ENCODE measurements around the gene RNASE13.

Gene RNASE13

DNA sequence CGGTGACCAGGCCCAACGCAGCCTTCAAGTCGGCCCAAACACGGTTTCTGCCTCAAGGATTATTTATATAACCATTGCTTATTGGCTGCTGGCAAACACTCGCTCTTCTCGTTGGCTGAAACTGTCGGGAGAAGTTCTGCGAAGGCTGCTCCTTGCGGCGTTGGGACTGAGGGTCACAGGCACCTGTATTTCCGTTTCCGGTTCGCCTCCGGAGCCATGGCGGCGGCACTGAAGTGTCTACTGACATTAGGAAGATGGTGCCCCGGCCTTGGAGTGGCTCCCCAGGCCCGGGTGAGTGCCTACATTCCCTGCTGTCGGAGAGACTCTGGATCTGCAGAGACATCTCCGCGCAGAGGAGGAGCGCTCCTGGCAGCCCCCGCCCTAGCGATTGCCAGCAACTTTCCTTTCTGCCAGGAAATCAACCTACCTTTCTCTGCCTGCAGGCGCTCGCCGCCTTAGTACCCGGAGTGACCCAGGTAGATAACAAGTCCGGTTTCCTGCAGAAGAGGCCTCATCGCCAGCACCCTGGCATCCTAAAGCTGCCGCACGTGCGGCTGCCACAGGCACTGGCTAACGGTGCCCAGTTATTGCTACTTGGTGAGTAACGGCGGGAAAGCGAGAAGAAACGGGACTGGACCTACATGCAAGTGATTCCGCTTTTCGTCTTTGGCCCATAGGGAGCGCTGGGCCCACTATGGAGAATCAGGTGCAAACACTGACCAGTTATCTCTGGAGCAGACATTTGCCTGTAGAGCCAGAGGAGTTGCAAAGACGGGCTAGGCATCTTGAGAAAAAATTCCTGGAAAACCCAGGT, 44.6 kb downstream of the RNASE13 start, which contains the start of gene METTL17 (continued):
- TF ChIP-seq, protein P1, sequence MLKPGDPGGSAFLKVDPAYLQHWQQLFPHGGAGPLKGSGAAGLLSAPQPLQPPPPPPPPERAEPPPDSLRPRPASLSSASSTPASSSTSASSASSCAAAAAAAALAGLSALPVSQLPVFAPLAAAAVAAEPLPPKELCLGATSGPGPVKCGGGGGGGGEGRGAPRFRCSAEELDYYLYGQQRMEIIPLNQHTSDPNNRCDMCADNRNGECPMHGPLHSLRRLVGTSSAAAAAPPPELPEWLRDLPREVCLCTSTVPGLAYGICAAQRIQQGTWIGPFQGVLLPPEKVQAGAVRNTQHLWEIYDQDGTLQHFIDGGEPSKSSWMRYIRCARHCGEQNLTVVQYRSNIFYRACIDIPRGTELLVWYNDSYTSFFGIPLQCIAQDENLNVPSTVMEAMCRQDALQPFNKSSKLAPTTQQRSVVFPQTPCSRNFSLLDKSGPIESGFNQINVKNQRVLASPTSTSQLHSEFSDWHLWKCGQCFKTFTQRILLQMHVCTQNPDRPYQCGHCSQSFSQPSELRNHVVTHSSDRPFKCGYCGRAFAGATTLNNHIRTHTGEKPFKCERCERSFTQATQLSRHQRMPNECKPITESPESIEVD (tag by site-specific recombination; IDR thresholded peaks at IDR 0.05), result no peak
- TF ChIP-seq ZNF560 (tag by site-specific recombination; IDR thresholded peaks at IDR 0.05; ENCODE audit: borderline replicate concordance) (no peak), ZNF747 (tag by site-specific recombination; IDR thresholded peaks at IDR 0.05) (no peak), ZBTB1 (tag by site-specific recombination; IDR thresholded peaks at IDR 0.05) (no peak), ZNF138 (tag by site-specific recombination; IDR thresholded peaks at IDR 0.05; ENCODE audit: borderline replicate concordance) (no peak), ZNF514 (tag by site-specific recombination; IDR thresholded peaks at IDR 0.05) (no peak), ZNF416 (tag by site-specific recombination; IDR thresholded peaks at IDR 0.05) (no peak), ZNF157 (tag by site-specific recombination; IDR thresholded peaks at IDR 0.05) (no peak), ZNF664 (tag by site-specific recombination; IDR thresholded peaks at IDR 0.05) (no peak), ZNF341 (tag by site-specific recombination; IDR thresholded peaks at IDR 0.05; ENCODE audit: low read depth) (peak; percentile 56), KLF1 (tag by site-specific recombination; IDR thresholded peaks at IDR 0.05) (no peak), ZNF707 (tag by site-specific recombination; IDR thresholded peaks at IDR 0.05) (no peak), ZNF37A (tag by site-specific recombination; IDR thresholded peaks at IDR 0.05) (no peak), ZNF596 (tag by site-specific recombination; IDR thresholded peaks at IDR 0.05) (no peak), IKZF3 (tag by site-specific recombination; IDR thresholded peaks at IDR 0.05) (no peak), OVOL3 (tag by site-specific recombination; IDR thresholded peaks at IDR 0.05) (peak; percentile 41; the same call in 1 of the 2 replicates), ZNF585B (tag by site-specific recombination; IDR thresholded peaks at IDR 0.05) (no peak), ZNF658 (tag by site-specific recombination; IDR thresholded peaks at IDR 0.05) (no peak), ZIC2 (tag by site-specific recombination; IDR thresholded peaks at IDR 0.05) (no peak), GFI1B (tag by site-specific recombination; IDR thresholded peaks at IDR 0.05) (no peak), KLF10 (tag by site-specific recombination; IDR thresholded peaks at IDR 0.05) (no peak), RBAK (tag by site-specific recombination; IDR thresholded peaks at IDR 0.05) (no peak), ZSCAN16 (tag by site-specific recombination; IDR thresholded peaks at IDR 0.05) (no peak), ZNF2 (tag by site-specific recombination; IDR thresholded peaks at IDR 0.05) (peak; percentile 38; the same call in 1 of the 2 replicates), ZNF324 (tag by site-specific recombination; IDR thresholded peaks at IDR 0.05) (no peak), ZNF274 (IDR thresholded peaks at IDR 0.05; ENCODE audit: low read length) (no peak), ZNF274 (tag by site-specific recombination; IDR thresholded peaks at IDR 0.05; ENCODE audit: borderline replicate concordance) (no peak), ZNF433 (tag by site-specific recombination; IDR thresholded peaks at IDR 0.05; ENCODE audit: low read depth) (no peak)
- TF ChIP-seq, protein P2, sequence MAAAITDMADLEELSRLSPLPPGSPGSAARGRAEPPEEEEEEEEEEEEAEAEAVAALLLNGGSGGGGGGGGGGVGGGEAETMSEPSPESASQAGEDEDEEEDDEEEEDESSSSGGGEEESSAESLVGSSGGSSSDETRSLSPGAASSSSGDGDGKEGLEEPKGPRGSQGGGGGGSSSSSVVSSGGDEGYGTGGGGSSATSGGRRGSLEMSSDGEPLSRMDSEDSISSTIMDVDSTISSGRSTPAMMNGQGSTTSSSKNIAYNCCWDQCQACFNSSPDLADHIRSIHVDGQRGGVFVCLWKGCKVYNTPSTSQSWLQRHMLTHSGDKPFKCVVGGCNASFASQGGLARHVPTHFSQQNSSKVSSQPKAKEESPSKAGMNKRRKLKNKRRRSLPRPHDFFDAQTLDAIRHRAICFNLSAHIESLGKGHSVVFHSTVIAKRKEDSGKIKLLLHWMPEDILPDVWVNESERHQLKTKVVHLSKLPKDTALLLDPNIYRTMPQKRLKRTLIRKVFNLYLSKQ (tag by site-specific recombination; IDR thresholded peaks at IDR 0.05; ENCODE audit: borderline replicate concordance), result no peak
- TF ChIP-seq, protein P3, sequence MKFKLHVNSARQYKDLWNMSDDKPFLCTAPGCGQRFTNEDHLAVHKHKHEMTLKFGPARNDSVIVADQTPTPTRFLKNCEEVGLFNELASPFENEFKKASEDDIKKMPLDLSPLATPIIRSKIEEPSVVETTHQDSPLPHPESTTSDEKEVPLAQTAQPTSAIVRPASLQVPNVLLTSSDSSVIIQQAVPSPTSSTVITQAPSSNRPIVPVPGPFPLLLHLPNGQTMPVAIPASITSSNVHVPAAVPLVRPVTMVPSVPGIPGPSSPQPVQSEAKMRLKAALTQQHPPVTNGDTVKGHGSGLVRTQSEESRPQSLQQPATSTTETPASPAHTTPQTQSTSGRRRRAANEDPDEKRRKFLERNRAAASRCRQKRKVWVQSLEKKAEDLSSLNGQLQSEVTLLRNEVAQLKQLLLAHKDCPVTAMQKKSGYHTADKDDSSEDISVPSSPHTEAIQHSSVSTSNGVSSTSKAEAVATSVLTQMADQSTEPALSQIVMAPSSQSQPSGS (tag by site-specific recombination; IDR thresholded peaks at IDR 0.05; ENCODE audit: low read depth), result no peak
- TF ChIP-seq, protein P4, sequence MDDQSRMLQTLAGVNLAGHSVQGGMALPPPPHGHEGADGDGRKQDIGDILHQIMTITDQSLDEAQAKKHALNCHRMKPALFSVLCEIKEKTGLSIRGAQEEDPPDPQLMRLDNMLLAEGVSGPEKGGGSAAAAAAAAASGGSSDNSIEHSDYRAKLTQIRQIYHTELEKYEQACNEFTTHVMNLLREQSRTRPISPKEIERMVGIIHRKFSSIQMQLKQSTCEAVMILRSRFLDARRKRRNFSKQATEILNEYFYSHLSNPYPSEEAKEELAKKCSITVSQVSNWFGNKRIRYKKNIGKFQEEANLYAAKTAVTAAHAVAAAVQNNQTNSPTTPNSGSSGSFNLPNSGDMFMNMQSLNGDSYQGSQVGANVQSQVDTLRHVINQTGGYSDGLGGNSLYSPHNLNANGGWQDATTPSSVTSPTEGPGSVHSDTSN (CRISPR knock-in tag; IDR thresholded peaks at IDR 0.05), result no peak
- TF ChIP-seq, protein P5, sequence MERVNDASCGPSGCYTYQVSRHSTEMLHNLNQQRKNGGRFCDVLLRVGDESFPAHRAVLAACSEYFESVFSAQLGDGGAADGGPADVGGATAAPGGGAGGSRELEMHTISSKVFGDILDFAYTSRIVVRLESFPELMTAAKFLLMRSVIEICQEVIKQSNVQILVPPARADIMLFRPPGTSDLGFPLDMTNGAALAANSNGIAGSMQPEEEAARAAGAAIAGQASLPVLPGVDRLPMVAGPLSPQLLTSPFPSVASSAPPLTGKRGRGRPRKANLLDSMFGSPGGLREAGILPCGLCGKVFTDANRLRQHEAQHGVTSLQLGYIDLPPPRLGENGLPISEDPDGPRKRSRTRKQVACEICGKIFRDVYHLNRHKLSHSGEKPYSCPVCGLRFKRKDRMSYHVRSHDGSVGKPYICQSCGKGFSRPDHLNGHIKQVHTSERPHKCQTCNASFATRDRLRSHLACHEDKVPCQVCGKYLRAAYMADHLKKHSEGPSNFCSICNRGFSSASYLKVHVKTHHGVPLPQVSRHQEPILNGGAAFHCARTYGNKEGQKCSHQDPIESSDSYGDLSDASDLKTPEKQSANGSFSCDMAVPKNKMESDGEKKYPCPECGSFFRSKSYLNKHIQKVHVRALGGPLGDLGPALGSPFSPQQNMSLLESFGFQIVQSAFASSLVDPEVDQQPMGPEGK (tag by site-specific recombination; IDR thresholded peaks at IDR 0.05), result peak; percentile 58; the same call in 1 of the 2 replicates
- TF ChIP-seq, protein P6, sequence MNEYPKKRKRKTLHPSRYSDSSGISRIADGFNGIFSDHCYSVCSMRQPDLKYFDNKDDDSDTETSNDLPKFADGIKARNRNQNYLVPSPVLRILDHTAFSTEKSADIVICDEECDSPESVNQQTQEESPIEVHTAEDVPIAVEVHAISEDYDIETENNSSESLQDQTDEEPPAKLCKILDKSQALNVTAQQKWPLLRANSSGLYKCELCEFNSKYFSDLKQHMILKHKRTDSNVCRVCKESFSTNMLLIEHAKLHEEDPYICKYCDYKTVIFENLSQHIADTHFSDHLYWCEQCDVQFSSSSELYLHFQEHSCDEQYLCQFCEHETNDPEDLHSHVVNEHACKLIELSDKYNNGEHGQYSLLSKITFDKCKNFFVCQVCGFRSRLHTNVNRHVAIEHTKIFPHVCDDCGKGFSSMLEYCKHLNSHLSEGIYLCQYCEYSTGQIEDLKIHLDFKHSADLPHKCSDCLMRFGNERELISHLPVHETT (tag by site-specific recombination; IDR thresholded peaks at IDR 0.05), result no peak

Data from HEK293 (cell line).